Measurements from ENCODE around the gene MRLN.

The MRLN gene

DNA sequence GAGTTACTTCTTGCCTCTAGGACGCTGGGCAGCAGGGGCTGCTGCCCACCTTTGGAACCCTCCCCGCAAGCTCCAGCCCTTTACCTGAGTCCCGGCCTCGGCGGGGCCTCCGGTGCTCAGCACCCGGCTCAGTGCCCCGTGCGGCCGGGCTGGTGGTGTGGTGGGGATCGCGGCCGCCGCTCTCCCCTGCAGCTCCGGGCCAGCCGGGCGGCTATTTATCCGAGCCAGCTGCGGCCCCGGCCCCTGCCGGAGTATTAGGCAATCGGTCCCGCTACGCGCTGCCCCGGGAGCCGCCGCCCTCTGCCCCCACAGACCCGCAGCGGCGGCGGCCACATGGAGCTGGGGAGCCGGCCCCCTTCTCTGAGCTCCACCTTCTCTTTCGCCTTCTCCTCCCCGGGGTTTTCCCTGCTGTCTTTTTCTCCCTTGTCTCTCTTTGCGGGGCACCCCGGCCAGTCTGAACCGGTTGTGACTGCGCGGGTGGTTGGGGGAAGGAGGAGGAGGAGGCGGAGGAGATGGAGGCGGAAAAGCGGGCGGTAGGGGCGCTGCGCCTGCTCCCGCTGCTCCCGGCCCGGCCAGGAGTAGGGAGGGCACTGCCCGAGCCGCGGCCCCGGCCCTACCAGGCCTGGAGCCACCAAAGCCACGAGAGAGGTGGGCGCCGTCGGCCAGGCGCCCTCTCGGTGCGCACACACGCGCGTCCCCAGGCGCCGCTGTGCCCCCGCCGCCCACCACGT lies 43.7 kb downstream of the MRLN start, which contains the start of gene SLC16A9:
SLC16A9 (minus strand) TSS at position 456 of the 731 bp plus-strand sequence. CDS start 25,559 bp downstream, outside the sequence.
- no peak for DNase-seq (ENCODE audit: low read depth, low spot score)
- peak within 1 kb of the TSS; percentile 27 for H3K4me3 ChIP-seq (ENCODE audit: low read length)

DNA sequence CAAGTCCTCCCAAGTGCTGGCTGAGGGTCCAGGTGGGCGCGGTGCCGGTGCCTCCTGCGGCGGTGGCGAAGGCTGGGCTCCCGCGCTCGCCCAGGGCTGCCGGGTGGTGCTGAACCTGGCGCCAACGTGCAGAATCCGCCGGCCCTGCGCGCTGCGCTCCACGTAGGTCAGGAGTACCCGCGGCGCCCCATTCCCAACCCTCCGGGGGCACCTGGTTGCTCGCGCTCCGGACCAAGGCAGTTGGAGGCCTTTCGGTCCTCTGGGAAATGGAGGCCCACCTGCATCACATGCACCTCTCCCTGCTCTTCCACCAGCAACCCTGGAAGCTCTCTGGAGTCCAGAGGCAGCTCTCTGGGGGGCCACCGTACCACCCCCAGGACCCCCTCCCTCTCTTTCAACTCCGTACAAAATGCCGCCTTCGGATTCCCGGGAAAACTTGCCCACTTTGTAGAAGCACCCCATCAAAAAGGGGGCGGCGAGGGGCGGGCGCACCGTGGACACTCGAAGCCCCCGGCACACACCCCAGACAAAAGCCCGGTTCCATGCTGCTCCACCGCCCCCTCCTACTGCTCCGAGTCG lies 44.4 kb downstream of the MRLN start:
- no peak overlapping the region; the same call in 1 of the 2 replicates for H3K4me3 ChIP-seq (ENCODE audit: low read length)
- no peak for DNase-seq (ENCODE audit: low read depth, low spot score)

DNA sequence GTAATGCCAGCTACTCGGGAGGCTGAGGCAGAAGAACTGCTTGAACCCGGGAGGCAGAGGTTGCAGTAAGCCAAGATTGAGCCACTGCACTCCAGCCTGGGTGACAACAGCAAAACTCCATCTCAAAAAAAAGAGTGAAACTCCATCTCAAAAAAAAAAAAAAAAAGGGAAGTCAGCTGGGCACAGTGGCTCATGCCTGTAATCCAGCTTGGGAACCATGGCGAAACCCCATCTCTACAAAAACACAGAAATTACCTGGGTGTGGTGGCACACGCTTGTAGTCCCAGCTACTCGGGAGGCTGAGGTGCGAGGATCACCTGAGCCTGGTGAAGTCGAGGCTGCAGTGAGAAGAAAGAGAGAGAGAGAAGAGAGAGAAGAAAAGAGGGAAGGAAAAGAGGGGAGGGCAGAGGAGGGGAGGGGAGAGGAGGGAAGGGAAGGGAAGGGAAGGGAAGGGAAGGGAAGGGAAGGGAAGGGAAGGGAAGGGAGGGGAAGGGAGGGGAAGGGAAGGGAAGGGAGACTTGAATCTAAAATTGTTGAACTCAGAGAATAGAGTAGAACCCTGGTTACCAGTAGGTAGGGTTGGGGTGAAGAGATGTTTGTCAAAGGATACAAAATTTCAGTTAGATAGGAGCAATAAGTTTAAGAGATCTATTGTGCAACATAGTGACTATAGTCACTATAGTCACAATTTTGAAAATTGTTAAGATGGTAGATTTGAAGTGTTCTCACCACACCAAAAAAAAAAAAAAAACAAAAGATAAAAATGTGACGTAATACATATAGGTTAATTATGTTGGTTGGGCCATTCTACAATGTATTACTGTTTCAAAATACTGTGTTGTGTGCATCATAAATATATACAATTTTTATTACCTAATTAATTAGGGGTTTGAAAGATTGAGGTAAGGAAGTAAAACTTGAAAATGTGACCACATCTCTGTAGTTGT lies 46.1 kb downstream of the MRLN start:
- H3K4me3 ChIP-seq (ENCODE audit: low read length) = no peak overlapping the region
- no peak for DNase-seq (ENCODE audit: low read depth, low spot score)

DNA sequence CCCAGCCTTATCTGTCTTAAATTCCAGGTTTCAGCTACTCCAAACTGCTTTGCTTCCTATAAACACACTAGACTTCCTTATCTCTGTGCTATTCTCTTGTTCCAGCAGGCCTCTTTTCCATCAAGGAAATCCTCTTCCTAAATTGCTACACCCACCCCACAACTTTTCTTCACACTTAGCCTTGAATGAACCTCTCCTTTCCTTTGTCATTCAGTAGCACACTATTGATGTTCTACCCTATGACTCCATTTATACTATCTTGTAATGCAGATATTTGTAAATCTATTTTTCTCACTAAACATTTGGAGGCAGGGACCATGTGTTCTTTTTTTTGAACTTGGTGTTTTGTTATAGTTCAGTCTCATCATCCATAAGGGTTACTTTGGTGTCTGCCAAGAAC lies 47.3 kb downstream of the MRLN start:
- DNase-seq (ENCODE audit: low read depth, low spot score) = no peak
- no peak overlapping the region for H3K4me3 ChIP-seq (ENCODE audit: low read length)

DNA sequence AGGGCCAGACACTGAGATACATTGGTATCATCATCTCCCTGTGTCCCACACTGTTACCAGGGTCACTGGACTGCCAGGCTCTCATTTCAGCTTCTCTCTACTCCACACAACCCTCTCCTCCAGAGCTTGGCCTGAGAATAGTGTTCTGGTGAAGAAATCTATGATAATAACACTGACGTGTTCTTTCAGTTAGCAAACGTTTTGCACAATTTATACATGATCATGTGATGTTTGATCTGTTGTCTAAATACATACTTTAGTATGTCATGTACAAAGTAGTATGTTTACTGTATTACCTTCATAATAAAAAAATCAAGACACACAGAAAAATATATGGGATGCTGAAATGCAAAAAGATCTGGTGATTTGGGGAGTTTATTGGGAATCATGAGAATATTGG lies 48.6 kb downstream of the MRLN start:
- no peak for DNase-seq (ENCODE audit: low read depth, low spot score)
- H3K4me3 ChIP-seq (ENCODE audit: low read length) = no peak overlapping the region

DNA sequence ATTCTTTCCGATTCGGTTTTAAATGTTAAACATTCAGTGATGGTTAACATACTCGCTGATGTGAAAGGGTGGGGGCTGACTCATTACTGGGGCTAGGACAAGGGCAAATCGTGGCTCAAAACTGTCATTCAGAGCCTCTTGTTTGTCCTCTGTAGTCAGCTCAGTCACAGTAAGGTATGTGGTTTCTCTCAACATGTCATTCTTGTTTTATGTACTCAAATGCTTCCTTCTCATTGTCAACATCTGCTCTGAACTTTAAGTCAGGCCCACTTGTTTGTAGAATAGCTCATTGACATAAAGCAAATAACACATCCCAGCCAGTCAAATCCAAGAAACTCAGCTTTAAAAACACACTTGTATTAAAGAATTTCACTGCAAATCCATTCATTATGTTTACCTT lies 50.9 kb downstream of the MRLN start:
- H3K4me3 ChIP-seq (ENCODE audit: low read length) = no peak overlapping the region
- DNase-seq (ENCODE audit: low read depth, low spot score) = no peak

DNA sequence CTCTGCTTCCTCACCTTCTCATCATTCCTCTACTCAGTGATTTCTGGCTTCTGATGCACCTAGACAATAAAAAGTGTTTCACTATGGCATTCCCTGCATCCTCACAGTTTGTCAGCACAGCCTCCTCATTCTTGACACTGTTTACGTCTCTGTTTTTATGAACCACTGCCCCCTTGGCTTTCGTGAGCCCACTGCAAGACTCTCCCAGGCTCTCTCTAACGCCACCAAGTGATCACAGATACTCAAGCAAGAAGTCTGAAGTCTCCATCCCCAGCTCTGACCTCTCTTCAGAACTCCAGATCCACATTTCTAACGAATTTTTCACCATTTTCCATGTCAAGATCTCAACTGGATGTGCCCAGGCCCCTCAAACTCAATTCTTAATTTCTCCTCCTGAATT lies 52.5 kb downstream of the MRLN start:
- no peak for DNase-seq (ENCODE audit: low read depth, low spot score)
- no peak overlapping the region for H3K4me3 ChIP-seq (ENCODE audit: low read length)

DNA sequence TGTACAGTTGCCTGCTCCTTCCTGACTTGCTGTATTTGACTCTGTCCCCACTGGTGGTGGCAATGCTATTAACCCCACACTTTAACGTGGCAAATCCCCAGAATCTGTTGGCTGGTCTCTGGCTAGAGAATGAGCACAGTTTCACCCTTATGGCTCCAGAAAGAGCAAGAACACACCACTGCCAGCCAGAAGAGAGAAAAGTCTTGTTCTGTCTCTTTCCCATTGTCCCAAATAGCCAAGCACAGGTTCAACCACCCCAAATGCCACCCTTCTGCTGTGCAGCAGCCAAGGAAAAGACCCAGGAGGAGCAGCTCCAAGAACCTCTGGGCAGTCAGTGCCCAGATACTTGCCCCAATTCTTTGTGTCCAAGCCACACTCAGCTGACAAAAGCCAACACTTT lies 54.9 kb downstream of the MRLN start:
- DNase-seq (ENCODE audit: low read depth, low spot score) = no peak
- H3K4me3 ChIP-seq (ENCODE audit: low read length) = no peak overlapping the region

DNA sequence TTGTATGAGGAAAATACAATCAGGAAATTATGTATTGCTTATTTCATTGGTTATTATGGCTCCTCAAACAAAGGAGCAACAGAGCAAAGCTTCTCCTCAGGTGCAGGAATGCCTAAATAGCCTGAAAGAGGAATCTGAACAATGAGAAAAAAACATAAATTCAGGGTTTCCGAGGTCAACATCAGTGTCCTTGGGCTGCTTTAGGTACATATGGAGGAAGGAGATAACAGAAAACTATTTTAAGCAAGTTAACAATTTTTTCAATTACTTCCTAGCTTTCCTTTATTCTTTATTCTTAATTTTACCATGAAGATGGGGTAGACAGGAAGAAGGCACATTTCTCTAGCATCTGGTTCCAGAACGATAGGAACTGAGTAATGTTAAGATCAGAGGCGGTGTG lies 57.6 kb downstream of the MRLN start:
- no peak for DNase-seq (ENCODE audit: low read depth, low spot score)
- no peak overlapping the region for H3K4me3 ChIP-seq (ENCODE audit: low read length)

DNA sequence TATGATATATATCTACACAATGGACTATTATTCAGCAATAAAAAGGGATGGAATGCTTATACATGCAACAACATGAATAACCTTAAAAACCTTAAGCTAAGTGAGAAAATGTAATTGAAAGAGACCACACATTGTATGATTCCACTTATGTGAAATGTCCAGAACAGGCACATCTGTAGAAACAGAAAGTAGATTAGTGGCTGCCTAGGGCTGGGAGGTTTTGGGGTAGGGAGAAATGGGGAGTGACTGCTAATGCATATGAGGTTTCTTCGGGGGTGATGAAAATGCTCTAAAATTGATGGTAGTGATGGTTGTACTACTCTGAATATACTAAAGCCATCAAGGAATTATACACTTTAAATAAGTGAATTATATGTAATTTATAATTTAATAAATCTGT lies 58.3 kb downstream of the MRLN start:
- no peak for DNase-seq (ENCODE audit: low read depth, low spot score)
- H3K4me3 ChIP-seq (ENCODE audit: low read length) = no peak overlapping the region

DNA sequence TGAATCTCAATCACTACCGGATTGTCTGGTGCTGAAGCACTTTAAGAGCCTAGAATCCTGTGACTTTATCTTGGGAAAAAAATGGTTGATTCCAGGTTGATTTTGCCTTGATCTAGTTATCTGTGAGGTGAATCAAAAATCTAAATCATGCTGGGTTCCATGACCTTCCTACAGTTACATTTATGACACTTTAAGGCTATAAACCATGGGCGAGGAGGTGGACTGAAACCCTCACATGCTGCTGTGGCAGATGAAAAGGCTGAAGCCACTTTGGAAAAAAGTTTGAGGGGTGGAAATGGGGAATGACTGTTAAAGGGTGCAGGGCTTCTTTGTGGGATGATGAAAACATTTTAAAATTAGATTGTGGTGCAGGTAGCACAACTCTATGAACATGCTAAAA lies 61.1 kb downstream of the MRLN start:
- DNase-seq (ENCODE audit: low read depth, low spot score) = no peak
- H3K4me3 ChIP-seq (ENCODE audit: low read length) = no peak overlapping the region

DNA sequence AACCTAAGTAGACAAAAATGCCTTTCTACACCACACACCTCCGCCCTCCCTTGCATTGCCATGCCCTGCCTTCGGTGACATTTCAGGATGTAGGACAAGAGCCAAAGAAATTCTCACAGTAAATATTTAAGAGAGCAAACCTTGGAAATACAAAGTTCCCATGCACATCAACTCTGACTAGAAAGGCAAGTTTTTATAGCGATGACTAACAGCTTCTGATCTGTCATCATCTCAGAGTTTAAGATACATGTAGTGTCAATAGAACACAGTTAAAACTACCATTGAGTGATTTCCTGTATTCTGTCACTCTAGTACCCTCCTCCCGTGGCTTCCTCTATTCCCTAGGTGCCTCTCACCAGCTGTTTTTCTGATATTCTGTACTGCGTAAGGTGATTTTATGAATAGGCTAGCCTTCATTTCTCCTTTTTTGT lies 64.3 kb downstream of the MRLN start:
- H3K4me3 ChIP-seq (ENCODE audit: low read length) = no peak overlapping the region
- DNase-seq (ENCODE audit: low read depth, low spot score) = no peak

DNA sequence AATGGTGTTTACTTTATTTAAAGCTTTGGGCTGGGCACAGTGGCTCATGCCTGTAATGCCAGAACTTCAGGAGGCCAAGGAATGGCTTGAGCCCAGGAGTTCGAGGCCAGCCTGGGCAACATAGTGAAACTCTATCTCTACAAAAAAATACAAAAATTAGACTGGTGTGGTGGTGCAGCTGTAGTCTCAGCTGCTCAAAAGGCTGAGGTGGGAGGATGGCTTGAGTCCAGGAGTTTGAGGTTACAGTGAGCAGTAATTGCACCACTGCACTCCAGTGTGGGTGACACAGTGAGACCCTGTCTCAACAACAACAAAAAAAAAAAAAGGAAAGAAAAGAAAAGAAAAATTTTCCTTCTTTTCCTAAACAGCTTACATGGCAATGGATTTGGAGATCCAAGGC lies 65.6 kb downstream of the MRLN start:
- no peak for DNase-seq (ENCODE audit: low read depth, low spot score)
- H3K4me3 ChIP-seq (ENCODE audit: low read length) = no peak overlapping the region

All from Jurkat, Clone E6-1 (cell line).